Astrocyte (in vitro differentiated cells and primary cell): ENCODE data around the gene PLIN4.

ENCODE experiments used
- EZH2 ChIP-seq: IDR thresholded peaks from 2 replicates; pipeline ENCODE4 v1.6.1; 2012; ENCODE audit warnings: mild to moderate bottlenecking, low read length, inconsistent platforms; ENCODE audit not compliant: insufficient read depth
- TF ChIP-seq, protein P1 (sequence below): IDR thresholded peaks from 2 replicates; pipeline ENCODE4 v1.5.1; 2011; ENCODE audit warnings: low read depth, mild to moderate bottlenecking, inconsistent platforms, low read length, moderate library complexity; ENCODE audit not compliant: insufficient read depth

DNA sequence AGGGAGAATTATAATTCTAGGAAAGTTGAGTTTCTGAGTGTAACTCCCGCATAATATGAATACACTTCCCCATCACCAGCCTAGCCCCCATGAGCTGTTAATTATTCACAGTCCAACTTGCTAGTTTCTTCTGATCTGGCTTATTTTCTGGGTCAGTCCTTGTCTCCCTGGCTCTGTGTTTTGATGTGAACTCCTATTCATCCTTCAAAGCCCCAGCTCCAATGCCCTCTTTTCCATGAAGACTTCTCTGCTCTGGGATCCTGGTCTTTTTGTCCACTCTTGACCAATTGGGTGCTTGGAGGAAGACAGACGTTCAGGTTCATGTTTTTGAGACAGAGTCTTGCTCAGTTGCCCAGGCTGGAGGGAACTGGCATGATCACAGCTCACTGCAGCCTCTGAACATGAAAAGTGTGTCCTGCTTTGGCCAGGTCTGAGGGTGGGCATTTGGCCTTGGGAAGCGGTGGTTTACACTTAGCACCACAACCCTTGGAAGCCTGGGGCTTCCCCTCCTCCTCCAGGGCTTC, 20.9 kb upstream of the PLIN4 start:
- no peak for TF ChIP-seq EZH2
- TF ChIP-seq, protein P1, sequence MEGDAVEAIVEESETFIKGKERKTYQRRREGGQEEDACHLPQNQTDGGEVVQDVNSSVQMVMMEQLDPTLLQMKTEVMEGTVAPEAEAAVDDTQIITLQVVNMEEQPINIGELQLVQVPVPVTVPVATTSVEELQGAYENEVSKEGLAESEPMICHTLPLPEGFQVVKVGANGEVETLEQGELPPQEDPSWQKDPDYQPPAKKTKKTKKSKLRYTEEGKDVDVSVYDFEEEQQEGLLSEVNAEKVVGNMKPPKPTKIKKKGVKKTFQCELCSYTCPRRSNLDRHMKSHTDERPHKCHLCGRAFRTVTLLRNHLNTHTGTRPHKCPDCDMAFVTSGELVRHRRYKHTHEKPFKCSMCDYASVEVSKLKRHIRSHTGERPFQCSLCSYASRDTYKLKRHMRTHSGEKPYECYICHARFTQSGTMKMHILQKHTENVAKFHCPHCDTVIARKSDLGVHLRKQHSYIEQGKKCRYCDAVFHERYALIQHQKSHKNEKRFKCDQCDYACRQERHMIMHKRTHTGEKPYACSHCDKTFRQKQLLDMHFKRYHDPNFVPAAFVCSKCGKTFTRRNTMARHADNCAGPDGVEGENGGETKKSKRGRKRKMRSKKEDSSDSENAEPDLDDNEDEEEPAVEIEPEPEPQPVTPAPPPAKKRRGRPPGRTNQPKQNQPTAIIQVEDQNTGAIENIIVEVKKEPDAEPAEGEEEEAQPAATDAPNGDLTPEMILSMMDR, result no peak
